CD4-positive, alpha-beta T cell treated with Interleukin-12 subunit alpha and Interleukin-12 subunit beta, for 1 hour (primary cell): ENCODE data around the gene ANKMY1.

Experiments
- DNase-seq: peaks from one replicate; pipeline ENCODE4 v3.0.0-alpha.2; 2020

The ANKMY1 gene

GRCh38 chr2:240579071-240579762, 21.4 kb upstream of the ANKMY1 start:
- no peak for DNase-seq

- DNase-seq = no peak
Observed at GRCh38 chr2:240578488-240578887, 20.7 kb upstream of the ANKMY1 start.

GRCh38 chr2:240578110-240578450, 20.3 kb upstream of the ANKMY1 start:
- DNase-seq = no peak

- no peak for DNase-seq
Observed at GRCh38 chr2:240577281-240578109, 19.7 kb upstream of the ANKMY1 start.

- no peak for DNase-seq
Observed at GRCh38 chr2:240576436-240577205, 18.8 kb upstream of the ANKMY1 start.

- no peak for DNase-seq
Observed at GRCh38 chr2:240576036-240576435, 18.2 kb upstream of the ANKMY1 start.

GRCh38 chr2:240575101-240575965, 17.5 kb upstream of the ANKMY1 start:
- DNase-seq = no peak

- no peak for DNase-seq
Observed at GRCh38 chr2:240574386-240575100, 16.8 kb upstream of the ANKMY1 start.

- no peak for DNase-seq
Observed at GRCh38 chr2:240573516-240574385, 16.0 kb upstream of the ANKMY1 start.

- no peak for DNase-seq
Observed at GRCh38 chr2:240573071-240573515, 15.3 kb upstream of the ANKMY1 start.

GRCh38 chr2:240572141-240573031, 14.6 kb upstream of the ANKMY1 start:
- no peak for DNase-seq

GRCh38 chr2:240571314-240571973, 13.7 kb upstream of the ANKMY1 start:
- DNase-seq = no peak

- no peak for DNase-seq
Observed at GRCh38 chr2:240570531-240571313, 12.9 kb upstream of the ANKMY1 start.

GRCh38 chr2:240569998-240570530, 12.3 kb upstream of the ANKMY1 start:
- no peak for DNase-seq

- DNase-seq = no peak
Observed at GRCh38 chr2:240569523-240569997, 11.8 kb upstream of the ANKMY1 start.

GRCh38 chr2:240568678-240569522, 11.1 kb upstream of the ANKMY1 start:
- no peak for DNase-seq
